Activated T-helper 2 cell treated with anti-CD3 and anti-CD28 coated beads, Interferon-gamma antibody, Interleukin-2, Interleukin-4, amounts not matched to agents 10 μg/mL and 5 μg/mL and 100 μg/mL, durations not matched to agents 14 hours and 24 hours and 36 hours (primary cell): ENCODE measurements around the gene SEMA3D. TPM values are rescaled to one million over a fixed set of nuclear protein-coding genes. Genes with fewer than 3 reads are reported as not detected.

Experiments
- DNase-seq: peaks from one replicate; pipeline ENCODE4 v3.0.0; 2021; ENCODE audit warnings: low spot score
- H3K27ac Mint-ChIP-seq: one replicate; pipeline ENCODE4 v1.8.0; 2021; ENCODE audit warnings: mixed read lengths
- H3K27me3 Mint-ChIP-seq: one replicate; pipeline ENCODE4 v1.8.0; 2021; ENCODE audit warnings: low read depth, mixed read lengths
- H3K36me3 Mint-ChIP-seq: one replicate; pipeline ENCODE4 v1.8.0; 2021; ENCODE audit warnings: low read depth, mixed read lengths
- H3K4me1 Mint-ChIP-seq: one replicate; pipeline ENCODE4 v1.8.0; 2021; ENCODE audit warnings: low read depth, mixed read lengths
- H3K4me3 Mint-ChIP-seq: one replicate; pipeline ENCODE4 v1.8.0; 2021; ENCODE audit warnings: low read depth, mild to moderate bottlenecking, moderate library complexity, mixed read lengths
- H3K9me3 Mint-ChIP-seq: one replicate; pipeline ENCODE4 v1.8.0; 2021; ENCODE audit warnings: mixed read lengths
- intact Hi-C: fragments of 100-400 bp; cut with micrococcal nuclease; formaldehyde crosslinking; loops from one replicate; pipeline ENCODE4 v1.15.1; 2023
- total RNA-seq: library from RNA; stranded (reverse); gene quantifications from 2 replicates; pipeline ENCODE4 v1.2.3, GENCODE V29; 2022

SEMA3D gene
- total RNA-seq, 1 donor from 2014 or later: 0.11 TPM

DNA sequence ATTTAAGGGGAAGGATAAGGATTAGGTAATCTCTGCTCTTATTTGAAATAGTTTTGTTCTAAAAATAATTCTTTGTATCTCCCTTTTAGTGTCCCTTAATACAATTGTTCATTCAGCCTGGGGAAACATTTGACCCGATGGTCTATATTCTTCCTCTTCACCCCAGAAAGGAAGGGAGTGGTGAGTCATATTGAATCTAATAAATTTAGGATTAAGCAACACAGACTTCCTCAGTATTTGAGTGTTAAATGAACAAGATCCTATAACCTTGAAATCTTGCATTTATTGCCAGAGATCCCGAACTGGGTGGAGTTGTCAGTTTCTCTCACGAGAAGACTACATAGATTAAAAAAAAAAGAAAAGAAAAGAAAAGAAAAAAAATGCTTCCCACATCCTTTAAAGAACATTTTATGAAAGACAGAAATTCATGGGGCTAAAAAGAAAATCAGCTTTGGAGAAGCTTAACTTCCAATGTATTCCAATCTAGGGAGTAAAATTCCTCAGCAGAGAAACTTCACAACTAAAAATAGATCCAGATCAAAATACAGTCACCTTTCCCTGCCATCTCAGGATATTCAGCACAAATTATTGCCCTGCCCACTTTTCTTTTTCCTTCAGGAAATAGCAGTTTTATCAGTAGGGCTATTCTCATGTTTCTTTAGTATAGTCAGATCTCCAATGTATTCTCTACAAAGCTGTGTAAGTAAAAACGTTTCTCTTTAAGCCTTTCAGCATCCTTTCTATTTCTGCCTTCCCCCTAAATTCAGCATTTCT is 82.2 kb downstream of the SEMA3D start:
- no peaks in the 10 kb centered on the region for H3K4me1 Mint-ChIP-seq
- DNase-seq: no peak
- H3K27ac Mint-ChIP-seq: no peak overlapping the region
- intact Hi-C loops: no loop called here
- no peaks in the 10 kb centered on the region for H3K36me3 Mint-ChIP-seq
- H3K27me3 Mint-ChIP-seq: no peaks in the 10 kb centered on the region
- H3K4me3 Mint-ChIP-seq: no peak overlapping the region
- no peaks in the 10 kb centered on the region for H3K9me3 Mint-ChIP-seq

DNA sequence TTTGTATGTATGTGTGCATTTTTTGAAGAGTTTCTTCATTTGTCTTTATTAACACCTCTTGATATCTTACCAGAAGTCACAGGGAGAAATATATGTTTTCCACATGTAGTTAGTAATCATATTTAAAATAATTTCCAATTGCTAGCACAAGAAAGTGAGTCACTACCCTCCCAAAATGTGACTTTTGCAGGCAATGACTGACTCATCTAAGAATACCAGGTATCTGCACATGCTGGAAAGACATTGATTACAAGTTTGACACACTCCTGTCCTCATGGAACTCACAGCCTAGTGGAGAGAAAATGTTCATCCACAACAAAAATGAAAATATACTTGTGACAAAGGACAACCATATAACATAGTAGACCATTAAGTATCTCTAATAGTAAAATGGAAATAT is 82.9 kb downstream of the SEMA3D start:
- Mint-ChIP-seq H3K9me3 (no peaks in the 10 kb centered on the region), H3K4me3 (no peak overlapping the region), H3K27ac (no peak overlapping the region), H3K27me3 (no peaks in the 10 kb centered on the region), H3K36me3 (no peaks in the 10 kb centered on the region), H3K4me1 (no peaks in the 10 kb centered on the region)
- DNase-seq: no peak
- intact Hi-C loops: no loop called here

DNA sequence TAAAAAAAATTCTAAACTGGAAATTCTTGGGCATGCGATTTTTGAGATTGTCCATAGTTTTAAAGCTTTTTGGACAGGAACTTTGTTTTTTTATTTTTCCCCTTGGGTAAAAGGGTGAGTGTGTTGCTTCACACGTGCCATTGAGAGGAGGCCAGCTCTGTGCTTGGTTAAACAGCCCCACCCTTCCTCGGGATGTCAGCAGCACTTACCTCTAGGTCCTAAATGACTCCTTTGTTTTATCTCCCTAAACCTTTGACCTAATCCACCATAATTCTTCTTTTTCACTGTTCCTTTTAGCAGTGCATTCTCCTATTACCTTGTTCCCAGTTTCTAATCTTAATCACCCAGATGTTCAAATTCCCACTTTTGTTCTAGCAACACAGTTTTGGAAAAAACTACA is 83.5 kb downstream of the SEMA3D start:
- no peaks in the 10 kb centered on the region for H3K4me1 Mint-ChIP-seq
- DNase-seq: no peak
- no peaks in the 10 kb centered on the region for H3K9me3 Mint-ChIP-seq
- H3K27me3 Mint-ChIP-seq: no peaks in the 10 kb centered on the region
- no peak overlapping the region for H3K27ac Mint-ChIP-seq
- intact Hi-C loops: no loop called here
- H3K4me3 Mint-ChIP-seq: no peak overlapping the region
- no peaks in the 10 kb centered on the region for H3K36me3 Mint-ChIP-seq

DNA sequence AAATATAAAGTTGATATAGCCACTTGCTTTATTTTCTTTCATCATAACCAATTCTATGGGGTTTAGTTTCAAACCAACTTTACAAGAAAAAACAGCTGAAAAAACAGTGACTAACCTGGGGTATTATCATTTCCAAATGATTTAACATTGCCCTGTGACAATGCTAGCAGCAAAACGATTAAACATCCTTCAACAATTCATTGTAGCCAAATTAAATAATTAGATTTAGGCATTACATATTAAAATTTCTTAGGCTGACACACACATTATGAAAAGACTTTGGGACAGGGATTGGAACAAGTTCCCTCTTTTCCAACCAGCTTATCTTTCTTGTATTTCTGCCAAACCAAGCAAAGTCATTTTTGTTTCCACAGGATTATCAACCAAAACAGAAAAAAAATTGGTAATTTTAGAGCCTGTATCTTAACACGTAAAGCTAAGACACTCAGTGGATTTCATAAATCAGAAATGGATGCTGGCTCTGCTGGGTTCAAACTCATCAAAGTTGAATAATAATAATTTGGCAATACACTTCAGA is 84.0 kb downstream of the SEMA3D start:
- intact Hi-C loops: no loop called here
- no peaks in the 10 kb centered on the region for H3K27me3 Mint-ChIP-seq
- DNase-seq: no peak
- no peak overlapping the region for H3K4me3 Mint-ChIP-seq
- no peaks in the 10 kb centered on the region for H3K9me3 Mint-ChIP-seq
- H3K27ac Mint-ChIP-seq: no peak overlapping the region
- H3K36me3 Mint-ChIP-seq: no peaks in the 10 kb centered on the region
- H3K4me1 Mint-ChIP-seq: no peaks in the 10 kb centered on the region

DNA sequence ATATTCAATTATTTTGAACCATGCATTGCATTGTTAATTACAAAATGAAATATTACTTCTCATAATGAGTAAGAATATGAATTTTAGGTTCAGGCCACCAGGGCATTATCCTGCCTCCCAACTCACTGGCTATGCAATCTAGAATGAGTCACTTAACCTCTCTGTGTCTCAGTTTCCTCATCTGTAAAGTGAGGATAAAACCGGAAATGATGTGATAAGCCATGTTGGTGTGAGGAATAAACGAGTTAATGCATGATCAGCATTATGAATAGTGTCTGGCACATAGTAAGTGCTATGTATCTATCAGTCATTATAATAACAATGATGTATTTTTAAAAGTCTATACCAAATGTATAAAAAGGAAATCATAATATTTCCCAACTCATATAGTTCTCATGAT is 85.5 kb downstream of the SEMA3D start:
- H3K4me3 Mint-ChIP-seq: no peak overlapping the region
- DNase-seq: no peak
- intact Hi-C loops: no loop called here
- H3K27me3 Mint-ChIP-seq: no peaks in the 10 kb centered on the region
- H3K4me1 Mint-ChIP-seq: no peaks in the 10 kb centered on the region
- H3K36me3 Mint-ChIP-seq: no peaks in the 10 kb centered on the region
- no peaks in the 10 kb centered on the region for H3K9me3 Mint-ChIP-seq
- H3K27ac Mint-ChIP-seq: no peak overlapping the region

DNA sequence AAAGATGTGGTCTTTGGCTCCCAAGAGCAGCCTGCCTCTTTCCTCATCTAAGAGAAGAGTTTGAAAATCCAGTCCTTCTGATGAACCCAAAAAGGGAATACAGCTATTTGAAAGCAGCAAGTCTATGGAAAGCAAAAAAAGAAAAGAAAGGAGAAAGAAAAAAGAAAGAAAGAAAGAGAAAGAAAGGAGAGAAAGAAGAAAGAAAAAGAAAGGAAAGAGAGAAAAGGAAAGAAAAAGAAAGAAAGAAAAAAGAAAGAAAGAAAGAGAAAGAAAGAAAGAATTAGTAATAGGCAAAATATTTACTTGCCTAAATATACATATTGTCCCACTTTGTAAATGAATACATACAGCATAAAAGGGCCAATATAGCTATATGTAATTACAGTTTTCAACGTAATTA is 89.0 kb downstream of the SEMA3D start:
- Mint-ChIP-seq H3K9me3 (no peaks in the 10 kb centered on the region), H3K36me3 (no peaks in the 10 kb centered on the region), H3K4me1 (no peaks in the 10 kb centered on the region)

DNA sequence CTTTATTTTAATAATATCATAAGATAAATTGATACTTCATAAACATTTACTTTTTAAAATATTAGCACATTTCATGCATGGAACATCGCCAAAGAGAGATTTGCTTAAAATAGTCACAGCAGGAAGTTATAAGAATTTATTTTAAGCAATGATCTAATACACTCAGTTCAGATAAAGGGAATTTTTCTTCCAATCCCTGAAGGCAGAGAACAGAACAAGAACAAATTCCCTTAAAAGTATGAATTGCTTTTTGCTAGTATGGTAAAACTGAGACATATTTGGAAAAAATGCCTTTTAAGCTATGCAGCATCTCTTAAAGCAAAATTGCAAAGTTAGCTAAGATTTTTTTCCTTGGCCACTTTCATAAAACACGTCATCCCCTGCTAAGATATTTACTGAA is 91.0 kb downstream of the SEMA3D start:
- H3K27me3 Mint-ChIP-seq: no peaks in the 10 kb centered on the region
- no peak for DNase-seq
- no peaks in the 10 kb centered on the region for H3K36me3 Mint-ChIP-seq
- H3K9me3 Mint-ChIP-seq: no peaks in the 10 kb centered on the region
- H3K4me3 Mint-ChIP-seq: no peak overlapping the region
- intact Hi-C loops: no loop called here
- H3K4me1 Mint-ChIP-seq: no peaks in the 10 kb centered on the region
- H3K27ac Mint-ChIP-seq: no peak overlapping the region

More for the DNA sequence above, 89.0 kb downstream of the SEMA3D start:
- intact Hi-C loops: no loop called here
- no peak for DNase-seq
- no peaks in the 10 kb centered on the region for H3K27me3 Mint-ChIP-seq
- H3K27ac Mint-ChIP-seq: no peak overlapping the region
- no peak overlapping the region for H3K4me3 Mint-ChIP-seq

DNA sequence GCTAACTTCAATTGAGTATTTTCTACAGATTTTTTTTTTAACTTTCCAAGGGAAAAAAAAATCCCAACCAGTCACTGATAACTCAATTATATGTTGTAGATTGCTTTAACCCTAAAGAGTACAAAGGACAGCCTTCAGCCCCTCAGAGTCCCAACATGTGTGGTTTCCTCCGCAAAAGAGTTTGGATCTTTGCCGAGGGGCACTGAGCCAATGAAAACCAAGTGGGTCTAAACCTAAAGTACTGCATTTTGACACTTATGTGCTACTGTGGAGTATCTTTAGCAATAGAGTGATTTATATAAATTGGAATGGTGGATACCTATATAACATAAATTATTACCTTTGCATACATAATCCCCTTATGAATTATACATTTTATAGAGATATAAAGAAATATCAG is 91.5 kb downstream of the SEMA3D start:
- Mint-ChIP-seq H3K4me3 (no peak overlapping the region), H3K36me3 (no peaks in the 10 kb centered on the region), H3K9me3 (no peaks in the 10 kb centered on the region), H3K27me3 (no peaks in the 10 kb centered on the region), H3K27ac (no peak overlapping the region), H3K4me1 (no peaks in the 10 kb centered on the region)
- no peak for DNase-seq
- intact Hi-C loops: no loop called here

DNA sequence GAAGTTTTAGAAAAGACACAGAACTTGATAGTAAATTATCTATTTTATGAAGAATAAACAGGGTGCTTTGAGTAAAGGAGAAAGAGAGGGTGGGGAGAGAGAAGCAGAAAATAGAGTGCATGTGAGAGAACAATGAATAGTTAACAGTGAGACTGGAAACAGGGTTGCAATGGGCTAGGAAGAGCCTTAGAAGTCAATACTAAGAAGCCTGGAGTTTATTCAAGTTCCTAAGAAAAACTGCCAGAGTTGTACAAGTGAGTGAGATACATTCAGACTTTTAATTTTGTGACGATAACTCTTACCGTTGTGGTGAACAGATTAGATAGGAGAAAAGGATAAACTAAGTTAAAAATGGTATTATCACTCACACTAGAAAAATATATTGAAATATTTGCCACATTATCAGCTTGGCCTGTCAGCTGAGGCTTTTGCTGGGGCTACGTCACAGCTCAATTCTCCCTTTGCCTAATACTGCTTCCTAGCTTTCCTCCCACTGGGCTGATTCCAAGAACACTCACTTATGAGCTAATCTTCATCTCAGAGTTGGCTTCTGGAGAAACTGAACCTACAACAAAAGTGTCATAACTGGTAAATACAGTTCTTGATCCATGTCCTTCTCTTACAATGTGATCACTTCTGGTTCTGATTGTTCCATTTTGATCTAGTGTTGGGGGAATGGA is 92.7 kb downstream of the SEMA3D start:
- Mint-ChIP-seq H3K36me3 (no peaks in the 10 kb centered on the region), H3K4me3 (no peak overlapping the region), H3K4me1 (no peaks in the 10 kb centered on the region), H3K27me3 (no peaks in the 10 kb centered on the region), H3K9me3 (no peaks in the 10 kb centered on the region), H3K27ac (no peak overlapping the region)
- DNase-seq: no peak
- intact Hi-C loops: no loop called here

DNA sequence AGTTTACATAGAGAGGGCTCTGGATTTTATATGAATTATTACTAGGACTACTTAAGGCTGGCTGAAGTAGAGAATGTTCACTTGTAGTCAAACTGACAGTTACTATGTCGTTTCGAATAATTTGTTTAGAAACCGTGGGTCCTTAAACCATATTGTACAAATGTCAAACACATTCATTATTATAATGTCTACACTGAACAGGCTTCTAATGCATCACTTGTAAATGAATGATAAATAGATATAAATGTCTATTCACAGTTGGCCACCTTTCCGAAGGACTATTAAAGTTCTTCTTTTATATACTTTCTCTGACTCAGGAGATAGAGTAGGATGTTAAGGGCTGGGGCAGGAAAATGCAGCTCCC is 95.3 kb downstream of the SEMA3D start:
- intact Hi-C loops: no loop called here
- Mint-ChIP-seq H3K27me3 (no peaks in the 10 kb centered on the region), H3K4me3 (no peak overlapping the region), H3K4me1 (no peaks in the 10 kb centered on the region), H3K9me3 (no peaks in the 10 kb centered on the region), H3K27ac (no peak overlapping the region), H3K36me3 (no peaks in the 10 kb centered on the region)
- DNase-seq: no peak

DNA sequence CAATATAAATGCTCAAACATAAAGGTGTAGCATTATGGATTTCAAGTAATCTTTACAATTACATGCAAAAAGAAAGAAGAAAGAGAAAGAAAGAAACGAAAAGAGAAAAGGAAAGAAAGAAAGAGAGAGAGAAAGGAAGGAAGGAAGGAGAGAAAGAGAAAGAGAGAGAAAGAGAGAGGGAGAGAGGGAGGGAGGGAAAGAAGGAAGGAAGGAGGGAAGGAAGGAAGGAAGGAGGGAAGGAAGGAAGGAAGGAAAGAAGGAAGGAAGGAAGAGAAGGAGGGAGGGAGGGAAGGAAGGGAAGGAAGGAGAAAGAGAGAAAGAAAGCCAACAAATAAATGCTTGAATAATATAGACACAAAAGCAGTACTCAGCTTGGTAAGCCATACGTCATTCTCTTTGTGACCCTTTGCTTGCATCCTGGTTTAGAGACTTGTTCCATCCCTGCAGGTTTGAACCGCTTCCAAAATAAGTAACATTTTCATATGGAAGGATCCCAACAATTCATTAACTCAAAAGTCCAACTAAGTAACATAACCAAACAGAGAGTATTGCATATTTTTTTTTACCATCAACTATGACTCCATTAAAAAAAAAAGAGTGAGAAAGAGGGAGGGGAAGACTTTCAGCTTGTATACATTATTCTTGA is 95.8 kb downstream of the SEMA3D start:
- no peaks in the 10 kb centered on the region for H3K4me1 Mint-ChIP-seq
- H3K27ac Mint-ChIP-seq: no peak overlapping the region
- no peak for DNase-seq
- intact Hi-C loops: no loop called here
- no peaks in the 10 kb centered on the region for H3K27me3 Mint-ChIP-seq
- H3K4me3 Mint-ChIP-seq: no peak overlapping the region
- H3K9me3 Mint-ChIP-seq: no peaks in the 10 kb centered on the region
- H3K36me3 Mint-ChIP-seq: no peaks in the 10 kb centered on the region

DNA sequence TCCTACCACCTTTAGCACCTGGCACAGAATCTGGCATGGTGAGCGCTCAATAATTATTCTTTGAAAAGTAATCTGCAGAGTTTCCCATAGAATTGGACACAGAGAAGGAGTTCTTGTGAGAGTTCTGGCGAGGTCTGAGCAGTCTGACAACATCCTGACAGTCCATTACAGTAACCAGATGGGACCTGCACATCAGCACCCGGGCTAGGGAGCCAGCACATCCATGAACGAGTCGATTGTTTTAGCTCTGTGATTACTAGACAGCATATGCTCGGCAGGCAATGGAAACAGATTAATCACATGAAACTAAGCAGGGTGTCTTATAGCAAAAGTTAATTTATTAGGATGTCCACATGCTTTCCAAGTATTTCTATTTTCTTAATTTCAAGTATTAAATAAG is 96.7 kb downstream of the SEMA3D start:
- Mint-ChIP-seq H3K4me3 (no peak overlapping the region), H3K36me3 (no peaks in the 10 kb centered on the region), H3K27me3 (no peaks in the 10 kb centered on the region), H3K27ac (no peak overlapping the region), H3K9me3 (no peaks in the 10 kb centered on the region), H3K4me1 (no peaks in the 10 kb centered on the region)
- DNase-seq: no peak
- intact Hi-C loops: no loop called here

DNA sequence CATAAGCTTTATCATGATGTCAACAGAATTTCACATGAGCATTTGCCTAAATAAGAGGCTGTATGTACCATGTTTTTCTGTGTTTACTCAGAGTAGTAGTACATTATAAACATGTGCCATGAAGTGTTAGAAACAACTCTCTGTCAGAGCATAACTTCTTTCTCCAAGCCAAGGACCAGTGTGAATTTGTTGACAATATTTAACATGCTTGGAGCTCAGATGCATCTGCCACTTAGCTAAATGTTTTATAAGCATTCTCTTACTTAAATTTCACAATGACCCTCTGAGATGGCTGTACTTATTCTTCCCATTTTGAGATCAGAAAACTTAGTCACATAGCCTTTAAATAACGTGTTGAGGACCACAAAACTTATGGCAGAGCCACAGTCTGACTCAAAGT is 105.0 kb downstream of the SEMA3D start:
- Mint-ChIP-seq H3K27ac (no peak overlapping the region), H3K4me1 (no peaks in the 10 kb centered on the region), H3K36me3 (no peaks in the 10 kb centered on the region), H3K4me3 (no peak overlapping the region), H3K27me3 (no peaks in the 10 kb centered on the region), H3K9me3 (no peaks in the 10 kb centered on the region)
- intact Hi-C loops: no loop called here
- no peak for DNase-seq
